Measurements from ENCODE around the gene NAV2. TPM values are rescaled to one million over a fixed set of nuclear protein-coding genes. Genes with fewer than 3 reads are reported as not detected.

NAV2 gene
- total RNA-seq, 2 experiments from 2014 or later: 0.23 to 0.36 TPM

DNA sequence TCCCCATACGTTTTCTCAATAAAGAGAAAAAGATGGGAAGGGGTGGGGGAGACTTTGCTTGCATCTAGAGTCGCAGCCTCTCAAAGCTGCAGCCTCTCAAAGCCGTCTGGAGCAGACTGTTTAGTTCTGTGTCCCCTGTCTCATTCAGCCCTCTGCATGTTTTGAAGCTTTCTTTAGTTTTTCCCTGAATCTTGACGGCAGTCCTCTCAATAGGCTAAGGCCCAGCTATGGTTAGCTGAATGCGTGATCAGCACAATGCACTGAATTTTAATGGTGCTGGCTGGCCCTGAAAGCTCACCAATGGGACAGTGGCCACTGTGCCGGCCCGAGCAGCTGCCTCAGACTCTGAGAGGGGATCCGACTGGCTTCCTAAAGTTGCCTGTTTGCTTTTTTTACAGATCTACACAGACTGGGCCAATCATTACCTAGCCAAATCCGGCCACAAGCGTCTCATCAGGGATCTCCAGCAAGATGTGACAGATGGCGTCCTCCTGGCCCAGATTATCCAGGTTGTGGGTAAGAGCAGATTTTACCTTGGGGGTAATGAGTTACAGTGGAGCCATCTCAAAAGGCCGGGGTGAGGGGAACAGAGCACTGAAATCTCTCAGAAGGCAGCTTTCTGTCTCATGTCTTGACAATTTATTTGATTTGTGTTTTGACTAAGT, 119.6 kb downstream of the NAV2 start:
- H3K4me3 Mint-ChIP-seq: no peak overlapping the region
- POLR2A ChIA-PET: no interaction called here
- intact Hi-C loops (cut with micrococcal nuclease): no loop called here
- DNase-seq: no peak
- no peak overlapping the region for H3K27ac Mint-ChIP-seq
- H3K4me1 Mint-ChIP-seq (ENCODE audit: low read depth): no peaks in the 10 kb centered on the region
- ATAC-seq: no peak
- peaks cover 2% of the 10 kb centered on the region for H3K27me3 Mint-ChIP-seq
- CTCF ChIA-PET: no interaction called here
- H3K9me3 Mint-ChIP-seq: peaks cover 1% of the 10 kb centered on the region
- TF ChIP-seq, protein P1, sequence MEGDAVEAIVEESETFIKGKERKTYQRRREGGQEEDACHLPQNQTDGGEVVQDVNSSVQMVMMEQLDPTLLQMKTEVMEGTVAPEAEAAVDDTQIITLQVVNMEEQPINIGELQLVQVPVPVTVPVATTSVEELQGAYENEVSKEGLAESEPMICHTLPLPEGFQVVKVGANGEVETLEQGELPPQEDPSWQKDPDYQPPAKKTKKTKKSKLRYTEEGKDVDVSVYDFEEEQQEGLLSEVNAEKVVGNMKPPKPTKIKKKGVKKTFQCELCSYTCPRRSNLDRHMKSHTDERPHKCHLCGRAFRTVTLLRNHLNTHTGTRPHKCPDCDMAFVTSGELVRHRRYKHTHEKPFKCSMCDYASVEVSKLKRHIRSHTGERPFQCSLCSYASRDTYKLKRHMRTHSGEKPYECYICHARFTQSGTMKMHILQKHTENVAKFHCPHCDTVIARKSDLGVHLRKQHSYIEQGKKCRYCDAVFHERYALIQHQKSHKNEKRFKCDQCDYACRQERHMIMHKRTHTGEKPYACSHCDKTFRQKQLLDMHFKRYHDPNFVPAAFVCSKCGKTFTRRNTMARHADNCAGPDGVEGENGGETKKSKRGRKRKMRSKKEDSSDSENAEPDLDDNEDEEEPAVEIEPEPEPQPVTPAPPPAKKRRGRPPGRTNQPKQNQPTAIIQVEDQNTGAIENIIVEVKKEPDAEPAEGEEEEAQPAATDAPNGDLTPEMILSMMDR (IDR thresholded peaks at IDR 0.05): no peak
- no peaks in the 10 kb centered on the region for H3K36me3 Mint-ChIP-seq (ENCODE audit: low read depth)

- CTCF ChIA-PET: no interaction called here
- DNase-seq: no peak
- POLR2A ChIA-PET: no interaction called here
- TF ChIP-seq, protein P1 (IDR thresholded peaks at IDR 0.05): no peak
- H3K36me3 Mint-ChIP-seq (ENCODE audit: low read depth): no peaks in the 10 kb centered on the region
- peaks cover 2% of the 10 kb centered on the region for H3K27me3 Mint-ChIP-seq
- H3K4me1 Mint-ChIP-seq (ENCODE audit: low read depth): no peaks in the 10 kb centered on the region
- no peak overlapping the region for H3K27ac Mint-ChIP-seq
- no peak for ATAC-seq
- peaks cover 1% of the 10 kb centered on the region for H3K9me3 Mint-ChIP-seq
- no peak overlapping the region for H3K4me3 Mint-ChIP-seq
- intact Hi-C loops (cut with micrococcal nuclease): no loop called here
These were observed 120.3 kb downstream of the NAV2 start for GRCh38 chr11:19832901-19833300.

DNA sequence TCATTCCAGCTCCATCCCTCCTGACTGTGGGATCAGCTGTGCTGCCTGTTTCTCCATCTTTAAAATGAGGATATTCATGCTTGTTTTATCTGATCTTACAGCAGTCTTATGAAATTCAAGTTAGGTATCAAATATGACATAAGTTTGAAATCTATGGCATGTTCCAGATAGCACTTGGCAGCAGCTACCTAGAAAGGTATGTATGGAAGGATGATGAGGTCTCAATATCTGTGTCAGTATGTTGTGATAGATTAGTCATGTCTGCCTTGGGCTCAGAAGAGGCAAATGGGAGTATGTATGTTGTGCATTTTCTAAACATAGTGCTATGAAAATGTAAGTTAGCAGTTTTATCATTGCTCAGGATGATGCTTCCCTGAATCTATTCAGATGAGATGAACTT, 122.1 kb downstream of the NAV2 start:
- CTCF ChIA-PET: interaction anchor here (1.3 kb wide), 1 partner anchor 15 kb away, joined by 3 read pairs; no protein-coding TSS in a partner anchor
- Mint-ChIP-seq H3K4me1 (ENCODE audit: low read depth) (no peaks in the 10 kb centered on the region), H3K27me3 (peaks cover 2% of the 10 kb centered on the region), H3K9me3 (peaks cover 1% of the 10 kb centered on the region), H3K4me3 (no peak overlapping the region), H3K27ac (no peak overlapping the region), H3K36me3 (ENCODE audit: low read depth) (no peaks in the 10 kb centered on the region)
- intact Hi-C loops (cut with micrococcal nuclease): no loop called here
- no peak for ATAC-seq
- TF ChIP-seq, protein P1 (IDR thresholded peaks at IDR 0.05): no peak
- POLR2A ChIA-PET: no interaction called here
- DNase-seq: no peak

GRCh38 chr11:19836666-19837065, 124.0 kb downstream of the NAV2 start:
- Mint-ChIP-seq H3K27ac (no peak overlapping the region), H3K36me3 (ENCODE audit: low read depth) (no peaks in the 10 kb centered on the region), H3K27me3 (peaks cover 3% of the 10 kb centered on the region), H3K9me3 (peaks cover 1% of the 10 kb centered on the region), H3K4me1 (ENCODE audit: low read depth) (no peaks in the 10 kb centered on the region), H3K4me3 (no peak overlapping the region)
- ATAC-seq (no peak), DNase-seq (no peak)
- intact Hi-C loops (cut with micrococcal nuclease): no loop called here
- ChIA-PET POLR2A (no interaction called here), CTCF (no interaction called here)
- TF ChIP-seq, protein P1 (IDR thresholded peaks at IDR 0.05): no peak

GRCh38 chr11:19838994-19839768, 126.5 kb downstream of the NAV2 start:
- Mint-ChIP-seq H3K4me3 (no peak overlapping the region), H3K9me3 (peaks cover 1% of the 10 kb centered on the region), H3K27ac (no peak overlapping the region), H3K27me3 (peaks cover 8% of the 10 kb centered on the region), H3K4me1 (ENCODE audit: low read depth) (no peaks in the 10 kb centered on the region), H3K36me3 (ENCODE audit: low read depth) (no peaks in the 10 kb centered on the region)
- TF ChIP-seq, protein P1 (IDR thresholded peaks at IDR 0.05): no peak
- DNase-seq (no peak), ATAC-seq (no peak)
- CTCF ChIA-PET: interaction anchor here (1.2 to 1.7 kb wide), 2 partner anchors 9 to 50 kb away, joined by 3 read pairs; no protein-coding TSS in a partner anchor
- intact Hi-C loops (cut with micrococcal nuclease): no loop called here
- POLR2A ChIA-PET: no interaction called here
